Transverse colon (tissue), 3 donors: ENCODE results near the gene SMCR8.

Source experiments
- CTCF ChIP-seq, 5 experiments: fragments of 200-600 bp in 3 of 5; fragments of 450-650 bp in 2 of 5; sonication (generic) in 3 of 5; IDR thresholded peaks; 1 replicate in 2 of 5; 2 replicates in 3 of 5; pipeline ENCODE4 v1.5.1; 2016 to 2017; ENCODE audit warnings: antibody characterized with exemption in 5 of 5, inconsistent platforms in 3 of 5, mild to moderate bottlenecking in 2 of 5, moderate library complexity in 1 of 5
- POLR2A ChIP-seq: fragments of 450-650 bp; IDR thresholded peaks from one replicate; pipeline ENCODE4 v1.6.1; 2016; ENCODE audit warnings: antibody characterized with exemption, mild to moderate bottlenecking, moderate library complexity

DNA sequence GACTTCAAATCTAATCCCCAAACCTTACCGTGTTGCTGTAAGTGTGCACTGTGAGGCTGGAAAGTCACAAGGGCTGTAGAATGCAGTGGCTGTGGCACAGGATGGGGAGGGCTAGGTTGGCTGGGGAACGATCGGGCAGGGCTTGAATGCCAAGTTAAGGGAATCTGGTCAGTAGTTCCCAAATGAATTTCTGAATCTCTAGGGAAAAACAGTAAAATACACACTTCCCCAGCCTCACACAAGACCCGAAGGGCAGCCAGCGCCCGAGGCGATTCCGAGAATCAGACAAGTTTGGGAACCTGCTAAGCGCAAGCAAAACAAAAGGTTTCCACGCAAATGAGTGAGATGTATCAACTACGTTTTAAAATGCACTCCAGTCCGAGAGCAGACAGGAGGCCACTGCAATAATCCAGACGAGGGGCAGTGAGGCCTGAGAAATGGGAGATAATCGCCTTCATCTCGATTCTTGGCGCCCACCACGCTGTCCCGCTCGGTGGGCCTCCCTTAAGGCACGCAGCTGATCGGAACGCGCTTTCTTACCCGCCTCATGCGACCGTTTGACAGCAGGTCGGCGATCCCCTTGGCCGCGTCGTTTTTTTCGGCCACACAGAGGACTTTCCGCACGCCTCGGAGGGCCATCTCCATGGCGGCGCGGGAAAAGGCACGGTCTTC, 898 bp upstream of the SMCR8 start:
- TF ChIP-seq CTCF (IDR thresholded peaks at IDR 0.05) = no peak
- TF ChIP-seq POLR2A = no peak
